Measurements from ENCODE around the gene ATP10D.
"Not testable (repeated sequence)": the region's sequence is repeated elsewhere in the genome, so short reads cannot be mapped to it uniquely, and the experiment has no call there.

ATP10D gene

GRCh38 chr4:47535567-47536147 lies 50.6 kb downstream of the ATP10D start:
- DNase-seq (ENCODE audit: low read depth) = no peak

- no peak for DNase-seq (ENCODE audit: low read depth)
Observed at GRCh38 chr4:47536966-47537365, 51.9 kb downstream of the ATP10D start.

DNA sequence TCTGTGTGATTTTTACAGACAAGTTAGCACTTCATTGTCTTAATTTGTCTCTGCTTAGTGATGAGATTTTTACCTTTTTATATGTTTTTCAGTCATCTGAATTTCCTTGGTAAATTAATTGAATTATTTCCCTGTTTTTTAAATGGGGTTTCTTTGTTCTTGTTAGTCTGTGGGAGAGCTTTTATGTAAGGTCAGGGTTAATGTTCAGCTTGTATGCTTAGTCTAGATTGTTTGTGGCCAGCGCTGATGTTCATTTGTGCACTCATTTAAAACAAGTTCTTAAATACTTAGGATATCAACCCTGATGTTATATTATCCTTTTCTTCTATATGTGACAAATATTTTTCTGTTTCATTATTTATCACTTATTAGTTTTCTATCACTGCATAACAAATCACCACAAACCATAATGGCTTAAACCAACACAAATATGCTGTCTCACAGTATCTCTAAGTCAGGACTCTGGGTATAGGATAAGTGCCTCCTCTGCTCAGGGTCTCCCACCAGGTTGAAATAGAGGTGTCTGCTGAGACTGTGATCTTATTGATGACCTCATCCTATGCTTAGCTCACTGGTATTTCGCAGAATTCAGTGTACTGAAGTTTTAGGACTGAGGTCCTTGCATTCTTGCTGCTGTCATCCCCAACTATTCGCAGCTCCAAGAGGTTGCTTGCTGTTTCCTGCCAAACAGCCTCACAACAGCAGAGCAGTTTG lies 53.2 kb downstream of the ATP10D start:
- no peak for DNase-seq (ENCODE audit: low read depth)

- no peak for DNase-seq (ENCODE audit: low read depth)
Observed at GRCh38 chr4:47538825-47539154, 53.7 kb downstream of the ATP10D start.

- DNase-seq (ENCODE audit: low read depth) = peak; percentile 64
Observed at GRCh38 chr4:47542640-47543039, 57.6 kb downstream of the ATP10D start.

GRCh38 chr4:47543331-47543730 lies 58.3 kb downstream of the ATP10D start:
- DNase-seq (ENCODE audit: low read depth) = no peak

- DNase-seq (ENCODE audit: low read depth) = not testable (repeated sequence)
Observed at GRCh38 chr4:47550357-47550756, 65.3 kb downstream of the ATP10D start.

DNA sequence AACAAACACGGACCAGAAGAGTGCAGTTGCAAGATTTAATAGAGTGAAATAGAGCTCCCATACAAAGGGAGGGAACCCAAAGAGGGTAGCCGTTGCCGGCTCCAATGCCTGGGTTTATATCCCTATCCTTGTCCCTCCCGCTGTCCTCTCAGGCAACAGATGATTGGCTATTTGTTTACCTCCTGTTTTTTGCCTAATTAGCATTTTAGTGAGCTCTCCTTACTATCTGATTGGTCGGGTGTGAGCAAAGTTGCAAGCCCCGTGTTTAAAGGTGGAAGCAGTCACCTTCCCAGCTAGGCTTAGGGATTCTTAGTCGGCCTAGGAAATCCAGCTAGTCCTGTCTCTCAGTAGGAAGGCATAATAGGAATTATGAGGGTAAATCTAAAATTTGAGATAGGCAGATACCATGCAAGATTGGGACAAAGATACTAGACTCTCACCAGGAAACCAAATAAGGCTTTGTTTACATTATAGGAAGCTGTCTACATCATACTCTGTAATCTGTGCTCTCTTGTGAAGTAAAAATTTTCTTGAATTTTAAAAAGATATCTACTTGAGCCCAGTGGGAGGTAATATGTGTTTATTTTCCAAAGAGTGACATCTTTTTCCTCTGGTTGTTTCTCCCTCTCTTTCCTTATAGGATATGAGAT lies 65.9 kb downstream of the ATP10D start:
- DNase-seq (ENCODE audit: low read depth) = peak; percentile 19

GRCh38 chr4:47551682-47552081 lies 66.6 kb downstream of the ATP10D start:
- peak; percentile 41 for DNase-seq (ENCODE audit: low read depth)

- no peak for DNase-seq (ENCODE audit: low read depth)
Observed at GRCh38 chr4:47553329-47554125, 68.5 kb downstream of the ATP10D start.

- not testable (repeated sequence) for DNase-seq (ENCODE audit: low read depth)
Observed at GRCh38 chr4:47555920-47556319, 70.8 kb downstream of the ATP10D start.

DNA sequence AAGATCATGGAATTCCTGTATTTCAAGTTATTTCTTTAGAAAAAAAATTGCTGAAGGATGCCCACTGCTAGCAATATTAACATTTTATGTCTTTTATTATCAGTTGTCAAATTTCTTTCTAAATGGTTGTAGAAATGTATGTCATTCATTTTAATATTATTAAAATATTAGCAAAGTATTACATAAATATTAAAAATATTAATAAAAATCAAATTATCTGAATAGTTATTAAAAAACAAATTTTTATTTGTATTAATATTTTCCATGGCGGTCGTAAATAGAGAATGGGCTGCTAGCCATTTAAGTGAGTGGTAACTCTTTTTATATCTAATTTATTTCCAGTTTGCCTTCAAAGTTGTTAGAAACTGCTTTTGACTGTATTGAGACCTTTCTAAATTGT lies 72.2 kb downstream of the ATP10D start:
- DNase-seq (ENCODE audit: low read depth) = no peak

GRCh38 chr4:47560682-47561081 lies 75.6 kb downstream of the ATP10D start:
- no peak for DNase-seq (ENCODE audit: low read depth)

- DNase-seq (ENCODE audit: low read depth) = no peak
Observed at GRCh38 chr4:47561331-47561730, 76.3 kb downstream of the ATP10D start.

DNA sequence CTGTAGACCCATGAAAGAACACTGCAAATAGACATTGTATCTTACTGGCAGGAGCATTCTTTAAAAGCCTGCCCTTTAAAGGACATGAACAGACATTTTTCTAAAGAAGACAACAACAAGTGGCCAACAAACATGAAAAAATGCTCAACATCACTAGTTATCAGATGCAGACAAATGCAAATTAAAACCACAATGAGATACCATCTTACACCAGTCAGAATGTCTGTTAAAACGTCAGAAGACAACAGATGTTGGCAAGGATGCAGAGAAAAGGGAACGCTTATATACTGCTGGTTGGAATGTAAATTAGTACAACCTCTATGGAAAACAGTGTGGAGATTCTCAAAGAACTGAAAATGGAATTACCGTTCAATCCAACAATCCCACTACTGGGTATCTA lies 77.2 kb downstream of the ATP10D start:
- peak; percentile 40 for DNase-seq (ENCODE audit: low read depth)

DNA sequence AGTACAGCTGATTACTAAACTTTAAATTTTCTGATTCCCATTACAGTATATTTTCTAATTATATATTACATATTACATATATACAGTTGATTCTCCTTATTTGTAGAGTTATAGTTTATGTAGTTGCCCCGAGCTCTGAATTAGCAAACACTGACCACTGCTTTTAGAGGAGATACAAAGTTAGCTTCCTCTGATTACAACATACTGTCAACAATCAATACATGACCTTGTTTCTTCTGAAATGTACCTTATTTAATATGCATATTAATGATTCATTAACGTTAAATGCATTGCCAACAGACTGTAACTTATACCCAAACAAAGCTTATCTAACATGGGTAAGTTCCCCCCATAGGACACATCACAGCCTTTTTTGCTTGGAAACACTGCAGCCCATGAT lies 81.5 kb downstream of the ATP10D start:
- no peak for DNase-seq (ENCODE audit: low read depth)

- DNase-seq (ENCODE audit: low read depth) = no peak
Observed at GRCh38 chr4:47566969-47567368, 81.9 kb downstream of the ATP10D start.

DNA sequence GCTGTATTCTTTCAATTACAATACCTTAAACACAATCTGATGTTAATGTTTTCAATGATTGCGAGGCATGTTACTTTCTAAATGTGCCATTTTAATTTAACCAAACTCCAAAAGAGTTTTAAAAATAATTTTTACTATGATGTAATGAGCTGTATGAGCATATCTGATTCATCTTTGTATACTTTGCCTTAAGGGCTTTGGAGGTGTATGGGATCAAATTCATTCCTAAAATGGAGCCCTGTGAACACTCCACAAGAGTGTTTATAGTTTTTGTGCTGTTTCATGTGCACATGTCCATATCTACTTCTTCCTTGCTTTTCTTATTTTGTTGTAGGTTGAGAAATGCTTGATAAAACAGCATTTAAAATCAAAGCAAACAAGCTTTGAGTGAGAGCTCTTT lies 82.4 kb downstream of the ATP10D start:
- DNase-seq (ENCODE audit: low read depth) = no peak

DNA sequence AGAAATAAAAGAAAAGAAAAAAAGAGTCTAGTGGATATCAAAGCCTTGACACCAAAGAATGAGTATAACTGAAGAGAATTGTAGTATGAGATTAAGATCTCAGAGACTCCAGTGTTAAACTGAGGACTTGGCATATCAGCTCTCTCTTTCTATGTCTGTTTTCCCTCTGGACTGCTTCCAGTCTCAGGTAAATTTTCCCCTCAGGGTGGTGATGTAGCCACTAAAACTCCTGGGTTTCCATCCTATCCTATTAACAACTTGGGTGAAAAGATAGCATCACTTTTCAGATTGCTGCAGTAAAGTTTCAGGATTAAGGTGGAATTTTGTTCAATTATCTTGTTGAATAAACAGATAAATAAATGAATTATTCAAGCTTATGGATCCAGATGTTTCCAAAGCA lies 85.7 kb downstream of the ATP10D start:
- DNase-seq (ENCODE audit: low read depth) = no peak

DNA sequence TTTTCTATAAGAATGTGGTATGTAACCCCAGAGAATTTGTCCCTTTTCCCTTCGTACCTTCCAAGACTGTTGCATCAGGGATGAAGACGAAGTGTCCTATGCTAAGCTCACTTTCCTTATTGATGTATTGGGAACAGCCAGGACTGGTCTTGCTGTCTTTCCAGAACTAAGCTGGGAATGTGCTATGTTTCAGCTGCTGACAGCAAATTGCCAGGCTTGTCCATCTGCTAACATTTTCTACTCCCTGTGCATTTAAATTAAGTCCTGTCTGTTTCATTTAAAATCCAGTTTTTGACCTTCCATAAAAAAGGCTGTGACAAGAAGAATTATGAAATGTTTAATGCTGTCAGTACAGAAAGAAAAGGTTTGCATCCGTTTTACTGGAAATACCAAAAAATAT lies 87.9 kb downstream of the ATP10D start:
- DNase-seq (ENCODE audit: low read depth) = no peak

- peak; percentile 91 for DNase-seq (ENCODE audit: low read depth)
Observed at GRCh38 chr4:47577779-47578553, 92.9 kb downstream of the ATP10D start.

DNA sequence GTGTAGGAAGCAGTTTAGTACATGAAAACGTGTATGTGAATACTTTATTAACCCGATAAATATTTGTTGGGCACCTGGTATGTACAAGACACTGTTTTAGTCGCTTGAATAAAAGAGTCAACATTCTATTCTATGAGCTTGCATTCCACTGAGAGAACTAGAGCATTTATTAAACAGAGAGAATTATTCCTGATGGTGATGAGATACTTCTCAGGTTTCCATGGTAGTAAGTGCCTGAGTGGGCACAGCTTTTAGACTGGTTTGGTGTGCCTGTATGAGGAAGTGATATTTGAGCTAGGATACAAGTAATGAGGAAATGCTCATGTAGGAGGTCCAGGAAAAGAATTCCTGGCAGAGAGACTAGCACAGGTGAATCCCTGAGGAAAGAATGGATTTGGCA lies 94.2 kb downstream of the ATP10D start:
- DNase-seq (ENCODE audit: low read depth) = no peak
